RPMI8226 (cell line): ENCODE measurements around the gene PXDN.

ENCODE experiments used
- DNase-seq: peaks from one replicate; pipeline ENCODE4 v3.0.0-alpha.2; 2015

Gene PXDN

DNA sequence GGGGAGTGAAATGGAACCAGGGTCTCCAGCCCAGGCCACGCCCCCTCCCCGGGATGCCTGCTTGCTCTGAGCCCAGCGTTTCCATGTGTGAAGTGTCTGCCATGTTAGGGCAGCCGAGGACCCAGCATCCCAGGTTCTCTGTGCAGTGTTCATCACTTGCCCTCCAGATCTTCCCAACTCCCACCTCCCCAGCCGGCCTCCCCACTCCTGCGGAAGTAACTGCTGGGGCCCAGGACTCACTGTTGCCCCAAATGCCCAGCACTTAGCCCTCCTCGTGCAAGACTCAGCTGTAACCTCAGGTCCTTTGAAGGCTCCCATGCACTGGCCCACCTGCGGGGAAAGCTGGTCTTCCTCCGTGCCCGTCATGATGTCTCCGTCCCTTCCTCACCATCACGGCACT is 9.7 kb upstream of the PXDN start:
- no peak for DNase-seq

DNA sequence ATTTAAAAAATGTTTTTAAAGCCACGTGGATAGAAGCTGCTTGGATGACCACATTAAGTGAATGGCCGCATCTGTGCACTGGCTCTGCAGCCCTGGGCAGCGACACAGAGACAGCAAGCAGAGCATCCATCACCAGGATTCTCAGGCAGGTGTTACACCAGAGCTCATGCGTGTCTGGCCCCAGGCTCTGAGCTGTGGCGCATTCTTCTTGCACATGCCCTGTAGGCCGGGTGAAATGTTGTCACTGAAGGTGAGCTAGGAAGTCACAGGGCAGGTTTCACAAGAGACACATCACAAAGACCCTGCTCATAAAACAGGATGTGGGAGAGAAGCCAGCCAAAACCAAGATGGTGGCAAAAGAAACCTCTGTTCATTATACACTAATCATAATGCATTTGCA is 8.4 kb upstream of the PXDN start:
- no peak for DNase-seq

DNA sequence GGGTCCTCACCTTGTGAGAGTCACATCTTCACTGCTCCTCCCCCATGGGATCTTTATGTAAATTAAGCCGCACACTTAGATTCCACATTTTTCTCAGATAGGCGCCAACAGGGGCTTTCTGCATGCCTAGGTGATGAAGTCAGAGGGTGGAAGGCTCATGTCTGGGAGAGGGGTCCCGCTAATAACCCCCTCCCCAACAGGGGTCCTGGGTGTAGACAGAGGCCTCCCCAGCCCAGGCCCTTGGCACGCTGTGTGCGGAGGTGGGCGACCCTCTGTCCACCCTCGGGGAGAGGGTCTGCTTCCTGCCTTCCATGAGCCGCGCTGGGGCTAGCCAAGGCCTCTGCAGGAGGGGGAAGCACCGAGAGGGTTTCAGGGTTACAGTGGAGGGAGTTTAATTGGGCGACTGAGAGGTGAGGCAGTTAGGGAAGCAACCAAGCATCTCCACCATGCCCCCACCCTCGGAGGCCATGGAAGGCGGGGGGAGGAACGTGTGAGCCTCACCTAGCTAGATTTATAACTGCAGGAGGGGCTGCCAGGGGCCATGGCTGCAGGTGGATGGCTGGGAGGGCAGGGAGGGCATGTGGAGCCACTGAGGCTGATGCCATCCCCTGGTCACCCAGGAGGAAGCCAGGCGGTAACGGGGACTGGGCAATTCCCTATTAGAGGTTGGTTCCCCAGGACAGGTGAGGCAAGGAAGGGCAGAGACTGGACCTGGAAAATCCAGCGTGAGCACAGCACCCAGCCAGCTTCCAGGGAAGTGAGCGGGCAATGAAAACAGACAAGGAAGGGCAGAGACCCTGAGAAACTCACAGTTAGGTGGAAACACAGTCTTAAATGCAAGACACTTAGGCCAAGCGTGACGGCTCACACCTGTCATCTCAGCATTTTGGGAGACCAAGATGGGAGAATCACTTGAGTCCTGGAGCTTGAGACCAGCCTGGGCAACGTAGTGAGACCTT is 7.7 kb upstream of the PXDN start:
- no peak for DNase-seq

DNA sequence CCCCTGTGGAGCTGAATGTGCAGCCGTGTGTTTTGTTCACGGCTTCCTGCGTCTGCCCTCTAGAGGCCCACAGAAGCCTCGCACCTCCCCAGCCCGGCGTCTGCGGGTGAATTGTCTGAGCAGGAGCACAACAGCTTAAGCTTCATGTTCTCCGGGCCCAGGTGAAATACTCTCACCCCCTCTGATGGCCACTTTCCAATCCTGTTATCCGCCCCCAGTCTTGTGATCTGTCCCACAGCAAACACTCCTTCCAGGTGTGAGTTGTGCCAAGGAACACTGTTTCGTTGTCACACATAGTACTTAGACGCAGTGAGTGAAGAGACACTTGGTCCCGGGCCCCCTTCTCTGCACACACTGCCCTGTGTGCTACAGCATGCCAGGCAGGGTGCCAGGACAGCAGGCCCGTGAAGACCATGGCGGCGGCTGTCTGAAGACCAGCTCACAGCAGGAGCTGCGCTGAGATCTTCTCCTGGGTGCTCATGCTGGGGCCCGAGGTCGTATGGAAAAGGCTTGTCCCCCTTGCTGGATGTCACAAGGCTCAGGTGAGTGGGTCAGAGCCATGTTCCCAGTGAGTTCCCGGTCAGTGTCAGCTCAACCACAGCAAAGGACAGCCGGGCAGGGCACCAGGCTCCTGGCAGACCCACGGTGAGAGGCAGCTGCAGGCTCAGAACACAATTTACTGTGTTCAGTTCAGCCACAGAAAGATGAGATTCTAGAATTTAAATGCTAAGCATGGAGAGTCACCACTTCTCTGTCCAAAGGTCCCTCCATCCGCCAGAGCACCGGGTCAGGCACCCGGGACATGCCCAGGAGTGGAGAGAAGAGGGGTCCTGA is 6.8 kb upstream of the PXDN start:
- peak; percentile 71 for DNase-seq

DNA sequence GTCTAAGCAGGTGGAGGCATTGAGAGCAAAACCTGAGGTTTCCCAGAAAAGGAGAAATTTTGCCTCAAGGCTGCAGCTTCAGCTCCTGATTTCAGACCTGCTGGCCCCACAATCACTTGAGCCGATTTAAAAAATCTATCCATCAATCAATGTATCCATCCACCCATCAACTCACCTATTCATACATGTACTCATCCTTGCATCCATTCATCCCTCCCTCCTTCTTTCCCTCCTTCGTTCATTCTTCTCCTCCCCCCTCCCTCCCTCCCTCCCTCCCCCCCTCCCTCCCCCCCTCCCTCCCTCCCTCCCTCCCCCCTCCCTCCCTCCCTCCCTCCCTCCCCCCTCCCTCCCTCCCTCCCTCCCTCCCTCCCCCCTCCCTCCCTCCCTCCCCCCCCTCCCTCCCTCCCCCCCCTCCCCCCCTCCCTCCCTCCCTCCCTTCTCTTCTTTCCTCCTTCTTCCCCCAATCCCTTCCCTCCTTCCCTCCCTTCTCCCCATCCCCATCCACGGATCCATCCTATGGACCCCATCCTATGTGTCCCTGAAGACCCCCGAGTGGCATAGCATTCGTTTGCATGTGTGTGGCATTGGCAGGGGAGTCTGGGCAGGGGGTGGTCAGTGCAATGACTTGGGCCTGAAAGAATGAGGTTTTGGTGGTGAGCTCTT is 6.1 kb upstream of the PXDN start:
- DNase-seq, result no peak

DNA sequence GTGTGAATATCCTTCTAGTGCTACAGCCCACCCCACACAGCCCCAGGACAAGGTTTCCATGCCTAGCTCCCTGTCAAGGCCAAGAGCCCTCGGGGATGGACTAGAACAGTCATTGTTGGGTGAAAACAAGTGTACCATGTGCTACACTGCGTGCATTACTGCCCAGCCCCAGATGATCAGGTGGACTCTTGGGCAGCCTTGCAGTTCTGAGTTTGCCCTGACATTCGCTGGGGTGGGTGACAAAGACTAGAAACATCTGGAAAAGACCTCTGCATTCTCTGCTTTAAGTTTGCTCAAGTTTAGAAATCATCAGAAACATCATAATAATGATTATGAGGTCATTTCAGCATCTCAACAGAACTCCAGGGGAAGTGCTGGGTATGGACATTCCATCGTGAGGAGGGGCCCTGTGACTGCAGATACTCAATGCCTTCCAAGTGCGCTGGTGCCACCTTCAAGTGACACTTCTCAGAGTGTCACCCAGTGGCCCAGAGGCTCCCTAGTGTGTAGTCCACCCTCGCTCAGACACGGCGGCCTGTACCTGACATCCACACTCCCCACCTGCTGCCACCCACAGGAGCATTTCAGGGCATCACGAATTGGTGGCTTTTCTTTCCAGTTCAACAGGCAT is 5.3 kb upstream of the PXDN start:
- no peak for DNase-seq

DNA sequence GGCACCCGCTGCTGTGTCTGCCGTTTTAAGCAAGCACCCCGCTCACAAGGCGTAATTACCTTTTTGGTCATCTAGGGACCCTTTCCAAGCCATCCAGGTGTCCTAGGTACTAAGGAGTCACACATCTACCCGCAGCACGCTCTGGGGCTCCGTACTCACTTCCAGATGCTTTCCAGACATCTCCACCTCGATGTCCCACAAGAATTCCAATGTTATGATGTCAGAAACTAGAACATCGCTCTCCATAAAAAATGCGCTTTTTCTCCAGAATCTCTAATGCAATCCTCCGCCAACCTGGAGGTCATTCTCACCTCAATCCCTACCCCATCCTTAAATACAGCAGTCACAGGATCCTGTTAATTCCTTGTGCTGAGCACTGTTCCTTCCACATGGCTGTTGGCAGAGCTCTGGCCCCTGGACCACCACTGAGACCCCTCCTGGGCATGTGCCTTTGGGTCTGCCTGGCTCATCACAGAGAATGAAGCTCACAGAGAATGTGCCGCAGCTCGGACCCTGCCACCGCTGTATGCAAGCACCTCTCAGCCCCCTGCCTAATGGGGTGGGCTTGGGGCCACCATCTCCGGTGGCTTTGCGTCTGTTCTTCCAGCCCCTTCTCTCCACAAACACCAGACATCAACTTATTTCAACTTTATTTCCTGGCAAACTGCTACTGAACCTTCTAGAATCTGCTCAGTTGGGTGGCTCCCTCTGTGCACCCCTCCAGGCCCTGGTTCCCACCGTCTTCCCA is 4.6 kb upstream of the PXDN start:
- DNase-seq, result no peak

DNA sequence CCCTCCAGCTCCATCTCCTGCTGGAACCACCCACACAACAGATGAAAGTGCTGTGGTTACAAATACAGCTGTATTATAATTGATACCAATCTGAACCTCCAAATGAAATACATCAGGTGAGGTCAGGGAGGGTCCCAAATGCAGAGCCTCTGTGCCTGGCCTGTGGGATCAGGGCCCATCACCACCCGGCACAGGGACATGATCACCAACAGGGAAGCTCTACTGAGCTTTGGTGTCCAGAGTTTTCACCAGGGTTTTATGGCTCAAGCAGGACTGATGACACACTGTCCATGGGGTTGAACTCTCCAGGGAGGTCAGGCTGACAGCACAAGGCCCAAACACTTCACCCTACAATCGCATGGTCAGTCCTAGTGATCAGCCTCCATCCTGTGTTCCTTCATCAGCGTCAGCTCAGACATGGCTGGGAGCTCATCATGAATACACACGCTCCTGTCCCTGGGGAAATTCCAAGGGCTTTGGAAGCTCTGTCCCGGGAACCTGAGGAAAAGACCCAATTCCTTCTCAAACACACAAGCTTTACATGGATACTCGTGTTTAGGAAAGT is 3.9 kb upstream of the PXDN start:
- no peak for DNase-seq

DNA sequence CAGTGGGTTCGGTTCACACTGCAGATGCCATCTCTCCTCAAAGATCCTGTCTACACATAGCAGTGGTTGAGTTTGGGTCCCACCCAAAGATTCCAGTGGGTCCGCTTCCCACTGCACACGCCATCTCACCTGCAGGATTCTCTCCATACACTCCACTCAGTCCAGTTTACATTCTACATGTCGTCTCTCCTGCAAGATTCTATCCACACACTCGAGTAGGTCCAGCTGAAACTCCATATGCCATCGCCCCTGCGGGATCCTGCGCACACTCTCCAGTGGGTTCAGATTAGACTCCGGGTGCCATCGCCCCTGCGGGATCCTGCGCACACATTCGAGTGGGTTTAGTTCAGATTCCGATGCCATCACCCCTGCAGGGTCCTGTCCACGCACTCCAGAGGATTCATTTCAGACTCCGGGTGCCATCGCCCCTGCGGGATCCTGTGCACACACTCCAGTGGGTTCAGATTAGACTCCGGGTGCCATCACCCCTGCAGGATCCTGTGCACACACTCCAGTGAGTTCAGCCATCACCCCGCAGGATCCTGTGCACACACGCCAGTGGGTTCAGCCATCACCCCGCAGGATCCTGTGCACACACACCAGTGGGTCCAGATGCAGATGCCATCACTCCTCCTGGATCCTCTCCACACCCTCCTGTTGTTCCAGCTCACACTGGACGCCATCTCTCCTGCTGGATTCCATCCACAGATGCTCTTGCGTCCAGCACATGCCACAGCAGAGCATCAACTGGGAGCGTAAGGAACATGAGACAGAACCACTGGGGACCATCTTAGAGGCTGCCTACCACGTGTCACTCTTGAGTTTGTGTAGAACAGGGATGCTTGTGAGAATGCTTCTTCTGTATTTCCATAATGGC is 3.0 kb upstream of the PXDN start:
- no peak for DNase-seq

DNA sequence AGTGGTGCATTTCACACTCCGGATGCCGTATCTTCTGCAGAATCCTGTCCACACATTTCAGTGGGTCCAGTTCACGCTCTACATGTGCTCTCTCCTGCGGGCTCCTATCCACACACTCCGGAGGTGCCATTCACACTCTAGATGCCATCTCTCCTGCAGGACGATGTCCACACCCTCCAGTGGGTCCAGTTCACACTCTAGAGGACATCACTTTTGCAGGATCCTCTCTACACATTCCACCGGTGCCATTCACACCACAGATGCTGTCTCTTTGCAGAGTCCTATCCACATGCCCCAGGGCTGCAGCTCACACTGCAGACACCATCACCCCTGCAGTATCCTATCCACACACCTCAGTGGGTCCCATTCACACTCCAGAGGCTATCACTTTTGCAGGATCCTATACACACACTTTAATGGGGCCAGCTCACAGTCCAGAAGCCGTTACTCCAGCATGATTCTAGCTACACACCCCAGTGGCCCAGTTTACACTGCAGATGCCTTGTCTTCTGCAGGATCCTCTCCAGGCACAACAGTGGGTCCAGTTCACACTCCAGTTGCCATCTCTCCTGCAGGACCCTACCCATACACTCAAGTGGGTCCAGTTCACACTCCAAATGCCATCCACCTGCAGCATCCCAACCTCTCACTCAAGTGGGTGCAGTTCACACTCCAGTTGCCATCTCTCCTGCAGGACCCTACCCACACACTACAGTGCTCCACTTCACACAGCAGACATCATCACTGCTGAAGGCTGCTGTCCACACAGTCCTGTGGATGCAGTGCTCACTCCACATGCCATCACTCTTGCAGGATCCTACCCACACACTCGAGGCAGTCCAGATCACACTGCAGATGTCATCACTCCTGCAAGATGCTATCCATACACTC is 2.1 kb upstream of the PXDN start:
- no peak for DNase-seq

DNA sequence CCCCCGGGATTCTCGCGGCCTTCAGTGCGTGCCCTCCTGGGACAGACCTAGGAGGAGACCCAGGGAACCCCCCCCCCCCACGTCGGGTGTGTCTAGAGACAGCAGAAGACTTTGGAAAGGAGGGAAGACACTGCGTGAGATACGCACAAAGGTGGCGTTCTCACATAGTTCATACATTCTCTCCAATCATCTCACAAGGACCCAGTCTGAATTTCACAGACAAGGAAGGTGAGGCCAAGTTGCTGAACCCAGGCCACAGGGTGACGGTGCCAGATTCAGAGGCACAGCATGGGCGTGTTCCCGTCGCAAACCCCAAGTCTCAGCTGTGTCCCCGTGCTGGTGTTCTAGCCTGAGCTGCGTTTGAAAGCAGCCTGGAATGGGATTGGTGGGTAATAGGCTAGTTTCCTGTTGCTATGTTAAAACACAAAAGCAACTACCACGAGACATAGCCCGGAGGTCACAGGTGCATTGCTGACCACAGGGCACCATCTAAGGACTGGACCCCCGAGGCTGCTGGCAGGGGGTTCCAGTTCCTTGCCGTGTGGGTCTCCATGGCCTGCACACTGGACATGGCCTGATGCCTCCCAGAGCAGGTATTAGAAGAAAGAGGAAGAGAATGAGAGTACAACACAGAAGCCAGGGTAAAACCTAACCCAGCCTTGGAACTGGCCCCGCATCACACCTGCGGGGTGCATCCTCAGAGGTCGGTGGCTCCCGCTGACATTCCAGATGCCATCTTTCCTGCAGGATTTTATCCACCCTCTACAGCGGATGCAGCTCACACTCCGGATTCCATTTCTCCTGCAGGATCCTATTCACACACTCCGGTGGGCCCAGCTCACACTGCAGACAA is 1.1 kb upstream of the PXDN start:
- DNase-seq, result no peak

DNA sequence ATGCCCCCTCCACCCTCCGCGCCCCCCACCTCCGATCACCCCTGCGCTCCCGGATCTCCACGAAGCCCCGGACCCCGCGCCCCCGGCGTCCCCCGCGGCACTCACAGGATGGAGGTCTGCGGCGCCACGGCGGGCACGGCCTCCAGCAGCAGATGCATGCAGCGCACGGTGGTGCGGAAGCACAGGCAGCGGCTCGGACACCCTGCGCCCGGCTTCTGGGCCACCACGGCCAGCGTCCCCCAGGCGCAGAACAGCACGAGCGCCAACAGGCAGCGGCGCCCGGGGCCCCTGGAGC is 217 bp downstream of the PXDN start:
- DNase-seq, result no peak

DNA sequence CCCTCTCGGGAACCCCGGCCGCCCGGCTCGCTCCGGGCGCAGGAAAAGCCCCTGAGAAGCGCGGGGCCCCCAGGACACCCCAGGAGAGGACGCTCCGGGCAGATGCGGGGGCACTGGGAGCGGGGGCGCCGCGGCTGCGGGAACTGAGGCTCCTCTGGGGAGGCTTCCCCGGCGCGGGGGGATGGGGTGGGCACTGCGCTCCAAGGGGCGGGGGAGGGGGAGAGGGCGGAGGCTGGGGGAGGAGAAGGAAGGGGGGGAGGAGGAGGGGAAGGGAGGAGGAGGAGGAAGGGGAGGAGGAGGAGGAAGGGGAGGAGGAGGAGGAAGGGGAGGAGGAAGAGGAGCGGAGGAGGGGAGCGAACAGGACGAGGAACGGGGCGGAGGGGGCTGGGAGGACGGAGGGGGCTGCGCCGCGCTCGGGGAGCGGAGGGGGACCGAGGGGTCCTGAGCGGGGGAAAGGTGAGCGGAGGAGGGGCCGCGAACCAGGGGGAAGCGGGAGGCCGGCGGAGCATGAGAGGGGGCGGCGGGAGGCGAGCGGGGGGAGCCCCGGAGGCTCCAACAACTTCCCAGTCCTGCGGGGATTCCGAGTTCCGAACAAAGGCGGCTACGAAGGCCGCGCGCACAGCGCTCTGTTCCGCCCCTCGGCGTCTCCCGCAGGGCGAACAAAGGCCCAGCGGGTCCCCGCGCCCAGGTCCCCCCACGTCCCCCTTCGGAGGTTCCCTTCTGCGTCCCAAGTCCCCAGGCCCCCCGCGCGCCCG is 742 bp downstream of the PXDN start:
- DNase-seq, result no peak

DNA sequence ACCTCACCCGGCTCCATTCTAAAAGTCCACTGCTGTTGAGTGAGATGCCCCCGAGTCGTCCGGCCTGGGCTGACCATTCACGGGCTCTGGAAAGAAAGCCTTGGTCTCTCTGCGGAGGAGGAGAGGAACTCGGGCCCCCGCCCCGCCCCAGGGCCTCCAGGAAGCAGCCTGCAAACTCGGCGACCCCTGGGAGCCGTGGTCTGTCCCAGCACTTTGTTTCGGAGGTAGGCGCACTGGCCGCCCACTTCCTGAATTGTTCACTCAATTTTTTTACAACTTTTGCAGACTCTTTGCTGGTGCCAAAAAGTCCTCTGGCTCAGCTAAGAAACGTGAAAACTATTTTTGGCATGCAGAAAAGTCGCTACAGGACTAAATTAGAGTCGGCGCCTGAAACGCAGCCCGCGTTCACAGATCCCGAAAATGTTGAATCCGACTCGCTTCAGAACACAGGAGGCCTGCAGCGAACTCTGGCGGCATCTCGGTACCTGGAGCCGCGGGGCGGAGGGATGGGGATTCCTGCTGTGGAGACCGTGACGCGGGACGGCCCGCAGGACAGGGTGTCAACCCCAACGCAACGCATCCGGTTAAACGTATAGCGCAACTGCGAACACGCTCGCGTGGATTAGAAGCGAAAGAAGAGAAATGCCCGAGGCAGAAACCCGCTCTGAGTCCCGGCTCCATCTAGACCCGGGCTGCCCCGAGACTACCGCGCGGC is 1.5 kb downstream of the PXDN start:
- DNase-seq, result peak; percentile 44

DNA sequence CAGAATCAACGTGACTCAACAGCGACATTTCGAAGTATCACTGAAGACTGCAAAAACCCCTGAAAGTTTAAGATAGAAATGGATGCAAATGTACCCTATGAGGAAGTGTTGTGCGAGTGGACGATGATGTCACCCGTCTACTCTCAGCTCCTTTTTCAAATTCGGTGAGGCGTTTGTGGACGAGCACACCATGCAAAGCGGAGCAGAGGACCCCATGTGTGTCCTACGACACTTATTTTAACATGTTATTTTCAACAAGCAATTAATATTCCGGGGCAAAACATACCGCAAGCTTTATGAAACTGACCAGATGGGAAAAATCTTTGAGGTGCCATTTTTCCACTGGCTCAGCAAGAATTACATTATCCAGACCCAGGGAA is 2.0 kb downstream of the PXDN start:
- peak; percentile 31 for DNase-seq

DNA sequence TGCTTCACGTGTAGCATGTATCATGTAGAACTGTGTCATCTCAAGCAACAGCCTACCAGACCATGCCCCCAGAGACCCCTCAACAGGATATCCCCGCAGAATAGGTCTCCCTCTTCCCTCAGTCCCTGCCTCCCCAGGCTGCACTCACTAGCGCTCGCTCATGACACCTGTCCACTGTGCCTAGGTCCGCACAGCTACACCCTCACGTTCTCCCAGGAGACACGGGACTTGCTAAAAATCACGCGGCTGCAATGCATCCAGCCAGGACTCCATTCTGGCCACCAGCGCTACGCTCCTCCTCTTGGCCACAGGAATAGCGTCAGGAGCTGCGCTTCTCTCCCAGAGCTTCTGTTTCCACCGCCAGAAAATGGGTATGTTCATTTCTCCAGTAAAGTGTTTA is 2.5 kb downstream of the PXDN start:
- no peak for DNase-seq
